GM21528 (cell line): ENCODE data around the gene SCCPDH.
"Not testable (repeated sequence)": the region's sequence is repeated elsewhere in the genome, so short reads cannot be mapped to it uniquely, and the experiment has no call there.

Experiments
- ATAC-seq: cut with Tn5 transposase; IDR thresholded peaks from one replicate; pipeline ENCODE4 v1.9.1; 2021; ENCODE audit warnings: mild to moderate bottlenecking, moderate library complexity; ENCODE audit not compliant: unreplicated experiment, low FRiP score

SCCPDH gene

DNA sequence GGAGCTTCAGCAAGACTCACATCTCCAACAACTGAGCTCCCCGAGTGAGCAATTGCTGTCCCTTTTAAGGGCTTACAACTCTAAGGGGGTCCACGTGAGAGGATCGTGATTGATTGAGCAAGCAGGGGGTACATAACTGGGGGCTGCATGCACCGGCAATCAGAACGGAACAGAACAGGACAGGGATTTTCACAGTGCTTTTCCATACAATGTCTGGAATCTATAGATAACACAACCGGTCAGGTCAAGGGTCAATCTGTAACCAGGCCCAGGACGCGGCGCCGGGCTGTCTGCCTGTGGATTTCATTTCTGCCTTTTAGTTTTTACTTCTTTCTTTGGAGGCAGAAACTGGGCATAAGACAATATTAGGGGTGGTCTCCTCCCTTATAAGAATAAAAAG is 21.9 kb downstream of the SCCPDH start:
- not testable (repeated sequence) for ATAC-seq

DNA sequence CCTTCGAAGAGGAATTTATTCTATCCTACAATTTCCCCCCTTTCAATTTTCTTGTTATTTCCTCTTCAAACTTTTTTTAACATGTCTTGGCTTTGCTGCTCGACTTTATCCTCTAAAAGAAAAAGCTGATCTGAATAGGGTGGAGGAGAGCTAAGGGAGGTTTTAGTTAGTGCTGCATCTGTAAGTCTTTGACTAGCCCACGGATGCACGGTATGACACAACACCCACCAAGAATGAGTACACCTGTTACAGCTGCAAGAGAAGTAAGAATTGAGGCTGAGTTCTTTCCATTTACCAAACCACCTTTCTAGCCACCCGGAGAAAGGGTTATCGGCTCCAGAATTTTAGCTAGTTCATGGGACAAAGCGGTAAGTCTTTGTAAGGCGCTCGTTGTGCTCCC is 23.8 kb downstream of the SCCPDH start:
- no peak for ATAC-seq

DNA sequence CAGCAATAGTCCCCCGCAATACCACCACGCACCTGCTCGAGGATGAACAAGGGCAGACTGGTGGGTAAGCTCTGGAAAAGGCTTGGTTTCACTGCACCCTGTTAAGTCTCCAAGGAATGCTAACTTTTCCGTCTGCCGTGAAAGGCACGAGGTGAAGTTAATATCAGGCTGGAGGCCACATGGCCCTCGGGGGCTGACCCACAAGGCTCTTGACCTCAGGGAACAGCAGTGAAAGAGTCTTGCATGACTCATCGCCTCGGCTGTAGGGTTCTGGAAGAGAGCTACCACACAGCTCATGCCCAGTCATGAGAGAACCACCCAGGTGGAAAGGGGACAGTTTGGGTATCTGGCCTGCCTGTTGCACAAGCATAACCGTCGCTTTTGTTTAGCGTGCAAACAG is 24.7 kb downstream of the SCCPDH start:
- no peak for ATAC-seq

DNA sequence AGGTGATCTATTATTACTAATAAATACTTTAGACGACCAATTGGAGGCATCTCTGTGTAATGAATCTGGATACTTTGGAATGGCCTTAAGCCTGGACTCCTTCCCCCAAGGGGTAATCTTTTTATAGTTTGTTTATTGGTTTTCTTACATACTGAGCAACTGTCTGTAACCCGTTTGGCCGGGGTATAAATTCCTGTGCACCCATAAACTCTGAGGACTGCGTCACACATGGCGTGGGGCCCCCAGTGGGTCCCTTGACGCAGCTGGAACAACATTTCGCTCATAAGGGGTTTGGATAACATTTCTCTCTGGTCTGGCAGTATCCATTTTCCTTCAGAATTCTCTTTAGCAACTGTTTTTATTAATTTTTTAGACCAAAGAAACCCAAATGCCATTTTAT is 26.5 kb downstream of the SCCPDH start:
- ATAC-seq, result no peak

DNA sequence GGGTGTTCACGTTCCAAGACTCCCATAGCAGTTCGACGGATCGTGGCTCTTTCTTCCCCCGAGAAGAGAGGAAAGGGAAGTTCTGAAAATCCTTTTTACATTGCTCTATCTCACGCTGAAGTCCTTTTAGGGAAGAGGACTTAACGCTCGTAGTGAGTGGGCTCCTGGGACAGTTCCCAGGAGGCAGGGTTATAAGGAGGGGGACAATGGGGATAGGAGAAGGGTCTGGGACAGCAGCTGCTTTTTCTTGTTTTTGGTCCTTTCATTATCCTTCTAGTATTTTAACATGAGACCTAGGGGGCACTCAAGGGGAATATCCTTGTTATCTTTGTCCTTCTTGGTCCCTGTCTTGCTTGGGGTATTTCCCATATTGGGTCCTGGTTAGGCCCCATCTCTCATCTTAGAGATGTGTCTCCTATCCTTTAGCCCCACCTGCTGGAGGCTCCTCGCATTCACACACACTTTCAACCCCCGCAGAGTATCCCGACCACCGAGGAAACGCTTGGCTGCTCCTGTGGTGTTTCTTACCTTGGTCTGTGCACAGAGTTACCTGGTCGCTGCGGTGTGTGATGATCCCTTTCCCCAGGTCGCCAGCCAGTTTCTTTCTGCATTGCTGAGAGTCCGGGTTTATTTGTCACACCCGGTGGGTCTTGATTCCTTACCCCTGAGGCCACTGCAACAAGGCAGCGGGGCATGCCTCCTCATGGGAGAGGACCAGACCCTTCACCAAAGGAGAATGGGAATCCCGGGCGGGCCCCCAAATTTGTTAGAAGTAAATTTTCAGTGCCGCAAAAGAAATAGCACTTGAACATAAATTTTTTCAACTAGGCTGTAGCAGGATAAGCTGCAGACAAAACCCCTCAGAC is 29.7 kb downstream of the SCCPDH start:
- peak; percentile 78 for ATAC-seq

DNA sequence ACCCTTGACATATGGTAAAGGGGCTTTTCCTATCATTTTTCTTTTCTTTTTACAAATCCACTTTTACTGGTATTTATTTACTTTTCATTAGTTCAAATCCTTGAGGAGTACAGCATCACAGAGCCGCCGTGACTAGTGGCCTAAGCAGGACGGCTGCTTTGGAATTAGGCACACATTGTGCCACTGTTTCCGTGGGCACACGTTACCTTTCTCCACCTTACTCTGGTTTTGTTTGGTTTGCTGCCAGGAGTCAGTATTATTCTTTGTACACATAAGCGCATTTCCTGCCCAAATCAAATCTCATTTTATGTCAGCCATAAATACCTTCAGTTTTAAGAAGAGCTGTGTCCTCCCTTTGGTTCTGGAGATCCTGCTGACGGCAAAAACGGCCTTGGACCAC is 31.2 kb downstream of the SCCPDH start:
- no peak for ATAC-seq

DNA sequence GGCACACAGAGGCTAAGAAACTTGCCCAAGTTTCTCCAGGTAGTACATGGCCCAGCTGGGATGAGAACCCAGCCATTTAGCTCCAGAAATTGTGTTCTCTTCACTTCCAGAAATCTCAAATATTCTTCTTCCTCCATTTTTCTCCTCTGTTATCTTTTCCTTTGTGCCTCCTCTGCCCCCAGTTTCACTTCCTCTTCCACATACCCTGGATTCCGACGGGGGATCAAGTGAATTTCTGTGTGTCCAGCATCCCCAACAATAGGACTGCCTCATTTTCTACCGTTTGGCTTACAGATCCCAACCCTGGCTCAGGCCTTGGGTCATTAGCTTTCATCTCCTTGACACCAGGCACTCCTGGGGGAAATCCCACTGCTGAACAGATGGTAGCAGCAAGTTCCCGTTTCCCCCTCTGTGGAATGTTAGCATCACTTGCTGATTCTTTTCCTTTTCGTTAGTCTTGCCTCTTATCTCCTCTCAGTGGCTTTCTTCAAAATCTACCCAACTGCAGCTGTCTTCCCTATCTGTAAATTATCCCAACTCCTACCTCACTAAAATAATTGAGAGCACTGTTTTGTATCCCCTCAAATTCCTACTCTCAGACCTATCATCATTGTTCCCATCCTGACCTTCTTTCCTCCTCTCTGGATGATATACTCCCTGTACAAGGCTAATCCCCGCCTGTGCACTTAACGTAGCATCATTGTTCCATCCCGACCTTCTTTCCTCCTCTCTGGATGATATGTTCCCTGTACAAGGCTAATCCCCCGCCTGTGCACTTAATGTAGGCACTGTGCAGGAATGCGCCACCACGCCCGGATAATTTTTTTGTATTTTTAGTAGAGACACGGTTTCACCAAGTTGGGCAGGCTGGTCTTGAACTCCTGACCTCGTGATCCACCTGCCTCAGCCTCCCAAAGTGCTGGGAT is 36.5 kb downstream of the SCCPDH start:
- ATAC-seq, result no peak

DNA sequence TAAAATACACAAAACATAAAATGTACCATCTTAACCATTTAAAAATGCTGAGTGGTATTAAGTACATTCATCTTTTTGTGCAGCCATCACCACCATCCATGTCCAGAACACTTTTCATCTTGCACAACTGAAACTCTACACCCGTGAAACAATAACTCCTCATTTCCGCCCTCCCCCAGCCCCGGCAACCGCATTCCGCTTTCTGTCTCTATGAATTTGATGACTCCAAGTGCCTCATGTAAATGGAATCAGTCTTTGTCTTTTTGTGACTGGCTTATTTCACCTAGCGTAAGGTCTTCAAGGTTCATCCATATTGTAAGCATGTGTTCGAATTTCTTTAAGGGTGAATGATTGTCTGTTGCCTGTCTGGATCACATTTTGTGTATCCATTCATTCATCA is 37.2 kb downstream of the SCCPDH start:
- ATAC-seq, result no peak

DNA sequence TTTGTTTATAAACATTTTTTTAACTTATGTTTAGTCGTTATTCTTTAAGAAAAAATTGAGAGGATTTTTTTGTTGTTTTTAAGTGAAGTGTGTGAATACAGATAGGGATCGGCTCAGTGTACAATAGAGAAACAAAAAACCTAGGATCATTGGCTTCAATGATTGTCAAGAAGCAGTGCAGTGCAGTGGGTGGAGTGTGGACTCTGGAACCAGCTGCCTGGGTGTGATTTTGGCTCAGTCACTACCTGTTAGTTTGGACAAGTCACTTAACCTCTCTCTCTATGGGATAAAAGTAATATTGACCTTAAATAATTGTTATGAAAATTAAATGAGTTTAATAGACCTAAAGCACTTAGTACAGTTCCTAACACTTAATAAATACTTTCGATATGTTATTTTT is 41.3 kb downstream of the SCCPDH start:
- ATAC-seq, result no peak

DNA sequence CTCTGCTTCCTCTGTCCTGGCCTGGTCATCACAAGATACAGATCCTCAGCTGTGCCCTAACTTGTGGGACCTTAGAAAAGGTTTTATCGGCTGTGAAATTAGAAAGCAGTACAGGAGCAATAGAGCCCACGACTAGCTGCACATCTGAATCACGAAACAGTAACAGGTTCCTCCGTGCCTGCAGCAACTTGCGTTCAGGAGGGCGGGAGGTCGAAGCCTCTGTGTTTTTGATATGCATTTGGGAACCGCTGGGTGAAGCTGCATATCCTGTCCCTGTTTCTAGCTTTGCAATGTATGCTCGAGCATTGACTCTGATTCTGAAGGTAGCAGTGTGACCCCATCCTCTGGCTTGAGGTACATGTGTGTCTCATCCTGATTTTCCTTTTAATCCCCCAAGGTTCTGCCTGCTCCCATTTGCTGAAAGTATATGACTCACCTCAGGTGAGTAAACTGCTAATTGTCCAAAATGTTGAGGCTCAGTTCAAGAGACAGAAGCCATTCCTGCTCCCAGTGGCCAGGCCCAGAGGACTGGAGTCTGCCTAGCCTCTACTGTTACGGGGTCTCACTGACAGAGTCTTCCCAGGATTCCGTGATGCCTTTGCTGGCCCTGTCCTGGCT is 44.3 kb downstream of the SCCPDH start:
- no peak for ATAC-seq

DNA sequence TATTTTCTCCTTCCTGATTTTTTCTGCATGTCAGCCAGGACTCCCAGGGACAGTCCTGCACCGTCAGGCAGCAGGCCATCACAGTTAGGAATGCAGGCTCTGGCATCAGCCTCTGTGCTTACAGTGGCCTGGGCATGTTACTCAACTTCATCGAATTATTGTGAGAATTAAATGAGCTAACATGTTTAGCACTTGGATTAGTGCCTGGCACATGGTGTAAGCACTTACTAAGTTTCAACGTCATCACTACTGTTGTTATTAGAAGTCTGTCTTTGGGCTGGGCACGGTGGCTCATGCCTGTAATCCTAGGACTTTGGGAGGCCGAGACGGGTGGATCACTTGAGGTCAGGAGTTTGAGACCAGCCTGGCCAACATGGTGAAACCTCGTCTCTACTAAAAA is 45.1 kb downstream of the SCCPDH start:
- no peak for ATAC-seq

DNA sequence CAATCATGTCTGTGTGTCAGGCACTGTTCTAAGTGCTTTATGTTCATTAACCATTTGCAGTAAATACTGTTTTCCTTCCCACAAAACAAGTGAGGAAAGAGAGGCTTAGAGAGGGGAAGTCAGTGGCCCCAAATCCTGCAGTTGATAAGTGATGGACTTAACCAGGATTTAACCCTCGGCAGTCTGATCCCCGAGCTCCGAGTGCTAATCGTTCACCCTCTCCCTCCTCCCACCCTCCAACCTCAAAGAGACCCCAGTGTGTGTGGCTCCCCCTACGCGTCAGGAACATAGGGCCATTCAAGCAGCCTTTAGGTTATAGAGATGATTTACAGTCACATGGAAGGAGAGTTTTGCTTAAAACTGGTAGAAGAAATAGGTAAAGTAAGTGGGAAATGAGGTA is 47.2 kb downstream of the SCCPDH start:
- ATAC-seq, result no peak

DNA sequence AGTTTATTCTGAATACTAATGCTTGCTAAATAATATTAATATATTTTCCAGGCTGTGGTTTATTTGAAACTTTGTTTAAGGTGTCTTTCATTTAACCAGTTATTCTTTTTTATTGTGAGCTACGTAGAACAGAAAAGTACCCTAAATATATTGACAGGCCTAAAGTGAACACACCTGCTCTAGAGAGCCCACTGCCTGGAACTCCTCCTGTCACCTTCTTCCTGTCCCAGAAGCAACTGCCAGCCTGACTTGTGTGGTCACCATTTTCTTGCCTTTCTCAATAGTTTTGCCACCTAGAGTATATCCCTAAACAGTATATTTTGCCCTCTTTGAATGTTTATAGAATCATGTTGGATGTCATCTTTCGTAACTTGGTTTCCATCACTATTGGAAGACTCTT is 48.5 kb downstream of the SCCPDH start:
- no peak for ATAC-seq

DNA sequence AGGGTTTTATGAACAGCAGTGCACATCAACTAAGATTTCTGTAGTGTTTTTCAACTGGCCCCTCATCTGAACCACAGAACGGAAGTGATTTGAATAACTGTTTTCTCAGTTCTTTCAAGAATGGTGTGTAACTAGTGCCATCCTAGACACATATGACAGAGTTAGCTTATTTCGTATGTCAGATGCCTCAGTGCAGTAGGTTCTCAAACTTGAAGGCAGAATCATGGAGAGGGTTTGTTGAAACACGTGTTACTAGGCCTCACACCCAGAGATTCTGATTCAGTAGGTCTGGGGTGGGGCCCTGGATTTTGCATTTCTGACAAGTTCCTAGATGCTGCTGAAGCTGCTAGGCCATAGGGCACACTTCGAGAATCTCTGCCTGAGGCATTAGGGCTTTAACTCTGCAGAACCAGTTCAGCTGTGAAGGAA is 49.0 kb downstream of the SCCPDH start:
- peak; percentile 99 for ATAC-seq

DNA sequence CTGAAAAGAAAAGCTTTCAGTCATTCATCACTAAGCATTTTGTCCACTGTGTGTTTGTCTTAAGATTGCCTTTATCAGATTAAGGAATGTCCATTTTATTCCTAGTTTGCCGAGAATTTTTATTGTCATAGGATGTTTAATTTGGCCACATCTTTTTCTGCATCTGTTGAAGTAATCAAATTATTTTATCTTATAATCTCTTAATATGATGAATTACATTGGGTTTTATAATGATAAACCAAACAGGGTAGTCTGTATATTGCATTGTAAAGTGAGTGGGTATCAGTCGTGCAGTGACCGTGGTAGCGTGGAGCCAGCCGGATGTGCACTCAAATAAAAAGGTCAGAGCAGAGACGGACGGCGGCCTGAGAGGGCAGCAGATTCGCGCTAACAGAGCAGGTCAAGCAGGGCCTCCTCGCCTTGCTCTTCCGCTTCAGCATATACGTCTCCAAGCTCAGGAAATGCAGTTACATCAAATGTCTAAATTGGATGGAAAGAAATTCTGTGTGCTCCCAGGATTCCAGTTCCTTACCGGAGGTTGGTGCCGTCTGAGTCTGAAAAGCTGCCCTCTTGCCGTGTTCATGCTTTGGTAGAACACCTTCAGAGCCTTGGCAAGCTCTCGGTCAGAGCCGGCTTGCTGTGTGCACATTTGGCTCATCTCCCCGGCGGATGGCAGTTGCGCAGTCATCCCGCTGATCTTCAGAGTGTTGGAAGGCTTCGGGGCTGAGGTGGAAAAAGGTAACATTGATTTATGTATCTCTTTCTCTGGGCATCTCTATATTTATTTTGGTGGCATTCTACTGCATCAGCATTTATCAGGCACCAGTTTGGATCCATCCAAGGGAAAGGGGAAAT is 51.5 kb downstream of the SCCPDH start:
- ATAC-seq, result no peak

DNA sequence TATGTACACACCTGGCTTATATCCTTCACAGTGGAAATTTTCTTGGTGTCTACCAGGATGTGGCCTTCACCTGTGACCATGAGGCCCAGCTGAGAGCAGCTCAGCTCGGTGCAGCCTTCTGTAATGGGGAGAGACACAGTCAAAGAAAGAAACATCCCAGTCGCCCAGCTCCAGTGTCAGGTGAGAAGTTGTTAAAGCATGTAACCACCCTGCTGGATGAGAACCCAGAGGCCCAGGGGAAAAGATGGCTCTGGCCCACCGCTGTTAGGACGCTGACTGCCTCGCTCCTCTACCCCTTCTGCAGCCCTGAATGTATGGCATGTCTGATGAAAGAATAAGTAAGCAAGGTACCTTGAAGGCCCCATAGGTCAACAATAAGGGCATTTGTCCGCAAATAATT is 52.7 kb downstream of the SCCPDH start:
- no peak for ATAC-seq

DNA sequence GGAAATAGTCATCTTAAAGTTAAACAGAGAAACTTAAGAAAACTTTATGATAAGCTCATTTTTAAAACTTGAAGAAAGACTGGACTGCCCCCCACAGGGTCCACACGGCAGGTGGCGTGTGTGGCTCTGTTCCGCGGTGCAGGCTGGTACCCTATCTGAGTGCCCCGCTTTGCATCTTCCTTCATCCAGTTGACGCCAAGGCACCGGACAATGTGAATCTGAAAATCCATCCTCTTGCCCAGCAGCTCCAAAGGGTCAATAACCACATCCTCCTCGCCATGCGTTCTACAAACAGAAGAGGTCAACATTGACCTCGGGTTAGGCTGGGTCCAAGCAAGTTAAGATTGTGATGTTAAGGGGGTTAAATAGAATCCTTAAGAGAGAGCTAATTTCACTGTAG is 54.5 kb downstream of the SCCPDH start:
- no peak for ATAC-seq

DNA sequence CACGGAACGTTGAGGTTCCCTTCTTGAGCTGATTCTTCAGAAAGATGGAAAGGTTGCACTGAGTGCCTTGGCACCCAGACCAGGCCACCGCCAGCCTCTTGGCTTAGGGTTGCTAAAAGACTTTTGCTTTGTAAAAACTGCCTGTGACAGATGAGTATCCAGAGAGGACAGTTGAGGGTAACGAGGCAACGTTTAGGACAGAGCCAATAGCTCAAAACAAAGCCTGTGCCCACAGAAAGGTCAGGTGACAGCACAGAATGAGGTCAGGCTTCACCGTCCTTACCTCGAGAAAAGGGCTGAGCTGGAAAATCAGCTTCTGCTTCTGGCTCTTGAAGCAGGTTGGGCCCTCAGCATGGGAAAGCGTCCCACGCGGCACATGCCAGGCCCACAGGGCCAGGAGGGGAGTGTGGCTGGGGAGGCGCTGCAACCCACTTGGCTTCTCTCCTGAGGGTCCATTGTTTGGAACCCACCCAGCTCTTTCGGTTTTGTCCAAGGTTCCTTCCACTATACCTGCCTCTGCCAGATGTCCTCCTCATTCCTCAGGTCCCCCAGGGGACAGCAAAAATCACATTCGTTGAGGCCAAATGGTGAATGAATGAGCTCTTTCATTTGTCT is 55.5 kb downstream of the SCCPDH start:
- ATAC-seq, result no peak

DNA sequence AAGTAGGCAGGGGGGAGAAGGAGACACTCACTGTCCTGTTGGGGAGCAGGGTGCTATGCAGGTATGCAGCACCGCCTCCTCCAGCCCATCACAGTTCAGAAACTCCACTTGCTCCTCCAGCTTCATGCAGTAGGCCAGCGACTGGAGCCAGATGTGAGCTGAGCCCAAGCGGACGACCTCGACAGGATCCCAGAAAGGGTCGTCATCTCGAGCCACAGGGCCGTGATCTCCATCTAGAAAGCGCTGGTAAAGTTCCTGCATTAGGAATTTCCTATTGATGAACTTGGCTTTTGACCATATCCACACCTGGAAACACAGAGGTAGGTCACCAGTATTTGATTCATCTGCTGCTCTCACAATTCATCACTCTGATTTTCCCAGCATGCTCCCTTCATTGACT is 56.1 kb downstream of the SCCPDH start:
- no peak for ATAC-seq

DNA sequence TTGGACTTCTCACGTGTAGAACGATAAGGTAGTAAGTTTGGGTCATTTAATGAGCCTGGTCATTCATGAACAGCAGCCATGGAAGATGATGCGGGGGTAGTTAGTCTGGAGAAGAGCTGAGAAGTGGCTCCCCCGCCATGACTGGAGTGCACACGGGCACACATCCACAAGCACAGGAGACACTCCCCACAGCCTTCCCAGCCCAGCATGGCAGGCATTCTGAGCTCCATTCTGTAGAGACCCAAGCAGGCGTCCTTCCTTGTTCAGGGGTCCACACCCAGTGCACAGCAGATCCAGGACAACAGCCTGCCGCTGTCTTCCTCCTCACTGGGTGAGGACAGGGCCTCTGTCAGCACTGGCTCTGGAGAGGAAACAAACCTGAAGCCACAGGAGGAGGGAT is 57.0 kb downstream of the SCCPDH start:
- no peak for ATAC-seq
